Measurements from ENCODE around the gene ECSIT.
"Not testable (repeated sequence)": the region's sequence is repeated elsewhere in the genome, so short reads cannot be mapped to it uniquely, and the experiment has no call there.

ECSIT gene

GRCh38 chr19:11528551-11529341 is at the start of gene ECSIT:
Gene ECSIT (minus strand): TSS chr19:11529134. CDS start chr19:11519170, 9,964 bp downstream.
- DNase-seq, result peak; percentile 96

- DNase-seq, result no peak
These were observed 48.7 kb upstream of the ECSIT start, which contains the start of gene ACP5 for GRCh38 chr19:11577451-11578257. Gene ACP5 (minus strand): TSS chr19:11577645. CDS start chr19:11577317, 328 bp downstream.

- DNase-seq, result no peak
These were observed 47.3 kb upstream of the ECSIT start for GRCh38 chr19:11576227-11576626.

- DNase-seq, result no peak
These were observed 45.8 kb upstream of the ECSIT start for GRCh38 chr19:11574689-11575088.

- DNase-seq, result not testable (repeated sequence)
These were observed 44.8 kb upstream of the ECSIT start for GRCh38 chr19:11573763-11574162.

GRCh38 chr19:11573354-11573753 is 44.4 kb upstream of the ECSIT start:
- DNase-seq, result not testable (repeated sequence)

GRCh38 chr19:11570039-11570462 is 41.1 kb upstream of the ECSIT start:
- no peak for DNase-seq

- DNase-seq, result no peak
These were observed 37.2 kb upstream of the ECSIT start for GRCh38 chr19:11566164-11566563.

- DNase-seq, result not testable (repeated sequence)
These were observed 36.7 kb upstream of the ECSIT start for GRCh38 chr19:11565649-11565980.

GRCh38 chr19:11564082-11564807 is 35.3 kb upstream of the ECSIT start:
- not testable (repeated sequence) for DNase-seq

- DNase-seq, result no peak
These were observed 34.6 kb upstream of the ECSIT start for GRCh38 chr19:11563532-11563931.

GRCh38 chr19:11560404-11561051 is 31.6 kb upstream of the ECSIT start:
- DNase-seq, result peak; percentile 84

GRCh38 chr19:11558881-11559828 is 30.2 kb upstream of the ECSIT start, which contains the start of gene ELOF1:
Gene ELOF1 (minus strand): TSS chr19:11559230. CDS start chr19:11554347, 4,883 bp downstream.
- DNase-seq, result peak; percentile 97

GRCh38 chr19:11556634-11557420 is 27.9 kb upstream of the ECSIT start:
- DNase-seq, result no peak

GRCh38 chr19:11555246-11555645 is 26.3 kb upstream of the ECSIT start:
- no peak for DNase-seq

- no peak for DNase-seq
These were observed 25.2 kb upstream of the ECSIT start for GRCh38 chr19:11554160-11554559.

GRCh38 chr19:11552666-11553372 is 23.9 kb upstream of the ECSIT start:
- DNase-seq, result no peak

- no peak for DNase-seq
These were observed 22.8 kb upstream of the ECSIT start for GRCh38 chr19:11551603-11552235.

- no peak for DNase-seq
These were observed 21.3 kb upstream of the ECSIT start for GRCh38 chr19:11550265-11550664.

Data from CD4-positive, alpha-beta T cell treated with Interleukin-17A for 1 hour (primary cell).